SK-N-SH (cell line): Measurements from ENCODE around the gene PLPP2. TPM values are rescaled to one million over a fixed set of nuclear protein-coding genes. Genes with fewer than 3 reads are reported as not detected.

ENCODE experiments used
- CTCF ChIA-PET: fragments of 300-600, 350-600 bp; formaldehyde crosslinking; extraction: SDS; loops from one replicate; lab custom pipeline; 2021; lab: Yijun Ruan, JAX
- POLR2A ChIA-PET: fragments of 350-600 bp; sonication (Branson Sonifier 250); formaldehyde crosslinking; extraction: SDS; loops from one replicate; lab custom pipeline; 2020; ENCODE audit warnings: antibody characterized with exemption, inconsistent platforms; lab: Yijun Ruan, JAX
- DNase-seq: peaks from one replicate; pipeline ENCODE4 v3.0.0; 2012
- H2AFZ ChIP-seq: fragments of 200-600 bp; sonication (generic); 2 replicates; pipeline ENCODE4 v1.8.1; 2016; ENCODE audit warnings: antibody characterized with exemption, mild to moderate bottlenecking, low read depth
- H3F3A ChIP-seq: fragments of 200-600 bp; sonication (generic); replicated peaks from 2 replicates; pipeline ENCODE3; 2016; ENCODE audit warnings: antibody characterized with exemption, mild to moderate bottlenecking; ENCODE audit not compliant: insufficient read depth
- H3K27ac ChIP-seq, 2 experiments: fragments of 200-500 bp in 1 of 2; fragments of 200-600 bp in 1 of 2; sonication (Bioruptor generic) in 1 of 2; sonication (generic), shearing (Covaris generic) in 1 of 2; 2 replicates each; pipeline versions ENCODE4 v1.5.1 to v1.6.1; 2014 to 2016; ENCODE audit warnings: low read depth in 2 of 2, inconsistent platforms in 1 of 2, low read length in 1 of 2, mild to moderate bottlenecking in 1 of 2, mixed read lengths in 1 of 2
- H3K27me3 ChIP-seq: fragments of 200-600 bp; sonication (generic), shearing (Covaris generic); 2 replicates; pipeline ENCODE4 v1.6.1; 2016; ENCODE audit warnings: mixed run types; ENCODE audit not compliant: insufficient read depth
- H3K36me3 ChIP-seq, 2 experiments: fragments of 200-500 bp in 1 of 2; fragments of 200-600 bp in 1 of 2; sonication (Bioruptor generic) in 1 of 2; sonication (generic) in 1 of 2; replicated peaks in 1 of 2; 2 replicates each; pipeline versions ENCODE3 to v1.5.1; 2014 to 2016; ENCODE audit warnings: low read length in 1 of 2, mild to moderate bottlenecking in 1 of 2; ENCODE audit not compliant: insufficient read depth in 2 of 2, control insufficient read depth in 1 of 2
- H3K4me1 ChIP-seq, 2 experiments: fragments of 200-500 bp in 1 of 2; fragments of 200-600 bp in 1 of 2; sonication (Bioruptor generic) in 1 of 2; sonication (generic), shearing (Covaris generic) in 1 of 2; 2 replicates each; pipeline versions ENCODE4 v1.5.1 to v1.6.1; 2014 to 2016; ENCODE audit warnings: low read depth in 1 of 2, low read length in 1 of 2, mixed run types in 1 of 2; ENCODE audit not compliant: insufficient read depth in 2 of 2, control insufficient read depth in 1 of 2
- H3K4me2 ChIP-seq: fragments of 200-600 bp; sonication (generic), shearing (Covaris generic); 2 replicates; pipeline ENCODE4 v1.6.1; 2017; ENCODE audit warnings: mixed run types
- H3K4me3 ChIP-seq, 2 experiments: fragments of 200-500 bp in 1 of 2; fragments of 200-600 bp in 1 of 2; sonication (Bioruptor generic) in 1 of 2; sonication (generic), shearing (Covaris generic) in 1 of 2; 2 replicates each; pipeline versions ENCODE4 v1.5.1 to v1.8.1; 2014 to 2016; ENCODE audit warnings: low read depth in 2 of 2, inconsistent platforms in 1 of 2, low read length in 1 of 2, mild to moderate bottlenecking in 1 of 2, mixed read lengths in 1 of 2, moderate library complexity in 1 of 2
- H3K79me2 ChIP-seq: fragments of 200-600 bp; sonication (generic); 2 replicates; pipeline ENCODE4 v1.8.1; 2017; ENCODE audit warnings: mild to moderate bottlenecking; ENCODE audit not compliant: insufficient read depth
- H3K9ac ChIP-seq: fragments of 200-600 bp; sonication (generic); 2 replicates; pipeline ENCODE4 v1.6.1; 2017; ENCODE audit warnings: mixed run types
- H3K9me2 ChIP-seq: fragments of 200-600 bp; sonication (generic); 2 replicates; pipeline ENCODE4 v1.6.1; 2017; ENCODE audit warnings: mixed run types
- H3K9me3 ChIP-seq: fragments of 200-600 bp; sonication (generic); 2 replicates; pipeline ENCODE4 v1.6.1; 2017; ENCODE audit warnings: mixed run types, mild to moderate bottlenecking, moderate library complexity
- H4K20me1 ChIP-seq: fragments of 200-600 bp; sonication (generic); 2 replicates; pipeline ENCODE4 v1.6.1; 2017; ENCODE audit warnings: mild to moderate bottlenecking, mixed run types; ENCODE audit not compliant: insufficient read depth
- ELF1 ChIP-seq: IDR thresholded peaks from 2 replicates; pipeline ENCODE4 v1.4.0; 2012
- EP300 ChIP-seq, 2 experiments: IDR thresholded peaks; 2 replicates each; pipeline versions ENCODE4 v1.4.0 to v1.6.1; 2012; ENCODE audit warnings: borderline replicate concordance in 1 of 2, low read depth in 1 of 2, low read length in 1 of 2
- EZH2phosphoT487 ChIP-seq: fragments of 200-600 bp; sonication (generic); IDR thresholded peaks from 2 replicates; pipeline ENCODE4 v1.6.1; 2017; ENCODE audit warnings: low read depth, mixed run types, mild to moderate bottlenecking, antibody characterized with exemption, moderate library complexity, borderline replicate concordance
- FOXJ3 ChIP-seq: sonication (generic); formaldehyde crosslinking; IDR thresholded peaks from 2 replicates; pipeline ENCODE4 v1.5.1; 2020; ENCODE audit warnings: mild to moderate bottlenecking, missing genetic modification reagents
- GABPA ChIP-seq: IDR thresholded peaks from 2 replicates; pipeline ENCODE4 v1.4.0; 2012; ENCODE audit warnings: low read depth, mild to moderate bottlenecking
- JUND ChIP-seq: IDR thresholded peaks from 2 replicates; pipeline ENCODE4 v1.4.0; 2012
- MXI1 ChIP-seq: IDR thresholded peaks from 2 replicates; pipeline ENCODE4 v1.6.1; 2012; ENCODE audit warnings: mild to moderate bottlenecking, low read depth, low read length, improper control_type of control experiment
- NRF1 ChIP-seq: IDR thresholded peaks from 2 replicates; pipeline ENCODE4 v1.6.1; 2012; ENCODE audit warnings: low read depth, mild to moderate bottlenecking, low read length
- POLR2AphosphoS5 ChIP-seq: IDR thresholded peaks from 2 replicates; pipeline ENCODE4 v1.6.1; 2012; ENCODE audit warnings: low read depth, low read length
- RCOR1 ChIP-seq: fragments of 150-350 bp; IDR thresholded peaks from 2 replicates; pipeline ENCODE4 v1.6.1; 2017; ENCODE audit warnings: antibody characterized with exemption, low read length
- RFX5 ChIP-seq: IDR thresholded peaks from 2 replicates; pipeline ENCODE4 v1.6.1; 2012; ENCODE audit warnings: mild to moderate bottlenecking, improper control_type of control experiment, low read length
- RXRA ChIP-seq: IDR thresholded peaks from 2 replicates; pipeline ENCODE4 v1.4.0; 2012; ENCODE audit warnings: low read depth, mild to moderate bottlenecking, borderline replicate concordance
- SIN3A ChIP-seq: IDR thresholded peaks from 2 replicates; pipeline ENCODE4 v1.6.1; 2012; ENCODE audit warnings: low read depth, mild to moderate bottlenecking, low read length, moderate library complexity, borderline replicate concordance
- SMC3 ChIP-seq: IDR thresholded peaks from 2 replicates; pipeline ENCODE4 v1.6.1; 2012; ENCODE audit warnings: low read depth, low read length, improper control_type of control experiment
- TAF1 ChIP-seq: IDR thresholded peaks from 2 replicates; pipeline ENCODE4 v1.6.1; 2012; ENCODE audit warnings: low read depth, mild to moderate bottlenecking, low read length, moderate library complexity, borderline replicate concordance
- TEAD4 ChIP-seq: IDR thresholded peaks from 2 replicates; pipeline ENCODE4 v1.4.0; 2012; ENCODE audit warnings: mild to moderate bottlenecking, borderline replicate concordance; ENCODE audit not compliant: insufficient read depth
- USF2 ChIP-seq: fragments of 150-350 bp; IDR thresholded peaks from 2 replicates; pipeline ENCODE4 v1.6.1; 2017; ENCODE audit warnings: antibody characterized with exemption, low read length, low read depth, borderline replicate concordance
- YY1 ChIP-seq: IDR thresholded peaks from 2 replicates; pipeline ENCODE4 v1.4.0; 2012; ENCODE audit warnings: low read depth, mild to moderate bottlenecking
- WGBS: methylation state at CpG from one replicate; pipeline ENCODE4 v1.1.6; 2017; ENCODE audit warnings: low lambda C conversion rate; 5-methylcytosine and 5-hydroxymethylcytosine counted together
- polyA plus RNA-seq, 3 experiments: library from polyadenylated mRNA; depleted of rRNA; stranded (reverse); fragments of >200 nt; gene quantifications; 2 replicates each; pipeline ENCODE4 v1.2.3, GENCODE V29; 2012
- TF ChIP-seq, protein P1 (sequence below): IDR thresholded peaks from 2 replicates; pipeline ENCODE4 v1.6.1; 2012; ENCODE audit warnings: mild to moderate bottlenecking, low read depth, low read length, moderate library complexity
- TF ChIP-seq, protein P2 (sequence below): IDR thresholded peaks from 2 replicates; pipeline ENCODE4 v1.4.0; 2012; ENCODE audit warnings: low read depth

PLPP2 gene
- polyA plus RNA-seq, 1 of the 3 experiments (the other 2 are of a cell fraction) = 33.6 TPM

DNA sequence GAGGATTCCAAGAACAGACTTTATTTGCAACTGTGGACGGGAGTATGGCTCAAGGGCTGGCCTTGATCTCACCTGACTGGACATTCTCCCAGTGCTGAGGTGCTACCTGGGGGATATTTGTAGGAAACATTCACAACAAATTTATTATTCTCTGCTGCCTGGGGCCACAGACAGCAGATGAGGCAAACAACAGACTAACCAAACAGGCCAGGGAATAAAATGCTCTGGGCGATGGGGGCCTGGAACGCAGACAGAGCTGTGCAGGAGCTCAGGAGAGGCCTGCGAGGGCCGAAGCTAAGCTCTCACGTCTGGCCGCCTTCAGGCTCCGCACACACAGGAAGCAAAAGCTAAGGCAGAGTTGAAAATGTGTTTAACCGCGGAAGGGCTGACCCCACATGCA lies 7.8 kb downstream of the PLPP2 start (continued):
- TF ChIP-seq, protein P1, sequence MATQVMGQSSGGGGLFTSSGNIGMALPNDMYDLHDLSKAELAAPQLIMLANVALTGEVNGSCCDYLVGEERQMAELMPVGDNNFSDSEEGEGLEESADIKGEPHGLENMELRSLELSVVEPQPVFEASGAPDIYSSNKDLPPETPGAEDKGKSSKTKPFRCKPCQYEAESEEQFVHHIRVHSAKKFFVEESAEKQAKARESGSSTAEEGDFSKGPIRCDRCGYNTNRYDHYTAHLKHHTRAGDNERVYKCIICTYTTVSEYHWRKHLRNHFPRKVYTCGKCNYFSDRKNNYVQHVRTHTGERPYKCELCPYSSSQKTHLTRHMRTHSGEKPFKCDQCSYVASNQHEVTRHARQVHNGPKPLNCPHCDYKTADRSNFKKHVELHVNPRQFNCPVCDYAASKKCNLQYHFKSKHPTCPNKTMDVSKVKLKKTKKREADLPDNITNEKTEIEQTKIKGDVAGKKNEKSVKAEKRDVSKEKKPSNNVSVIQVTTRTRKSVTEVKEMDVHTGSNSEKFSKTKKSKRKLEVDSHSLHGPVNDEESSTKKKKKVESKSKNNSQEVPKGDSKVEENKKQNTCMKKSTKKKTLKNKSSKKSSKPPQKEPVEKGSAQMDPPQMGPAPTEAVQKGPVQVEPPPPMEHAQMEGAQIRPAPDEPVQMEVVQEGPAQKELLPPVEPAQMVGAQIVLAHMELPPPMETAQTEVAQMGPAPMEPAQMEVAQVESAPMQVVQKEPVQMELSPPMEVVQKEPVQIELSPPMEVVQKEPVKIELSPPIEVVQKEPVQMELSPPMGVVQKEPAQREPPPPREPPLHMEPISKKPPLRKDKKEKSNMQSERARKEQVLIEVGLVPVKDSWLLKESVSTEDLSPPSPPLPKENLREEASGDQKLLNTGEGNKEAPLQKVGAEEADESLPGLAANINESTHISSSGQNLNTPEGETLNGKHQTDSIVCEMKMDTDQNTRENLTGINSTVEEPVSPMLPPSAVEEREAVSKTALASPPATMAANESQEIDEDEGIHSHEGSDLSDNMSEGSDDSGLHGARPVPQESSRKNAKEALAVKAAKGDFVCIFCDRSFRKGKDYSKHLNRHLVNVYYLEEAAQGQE = no peak
- TF ChIP-seq SMC3 = no peak
- TF ChIP-seq, protein P2, sequence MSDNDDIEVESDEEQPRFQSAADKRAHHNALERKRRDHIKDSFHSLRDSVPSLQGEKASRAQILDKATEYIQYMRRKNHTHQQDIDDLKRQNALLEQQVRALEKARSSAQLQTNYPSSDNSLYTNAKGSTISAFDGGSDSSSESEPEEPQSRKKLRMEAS = no peak
- no peak for TF ChIP-seq TEAD4
- TF ChIP-seq TAF1 = no peak
- TF ChIP-seq POLR2AphosphoS5 = no peak
- TF ChIP-seq GABPA = no peak

DNA sequence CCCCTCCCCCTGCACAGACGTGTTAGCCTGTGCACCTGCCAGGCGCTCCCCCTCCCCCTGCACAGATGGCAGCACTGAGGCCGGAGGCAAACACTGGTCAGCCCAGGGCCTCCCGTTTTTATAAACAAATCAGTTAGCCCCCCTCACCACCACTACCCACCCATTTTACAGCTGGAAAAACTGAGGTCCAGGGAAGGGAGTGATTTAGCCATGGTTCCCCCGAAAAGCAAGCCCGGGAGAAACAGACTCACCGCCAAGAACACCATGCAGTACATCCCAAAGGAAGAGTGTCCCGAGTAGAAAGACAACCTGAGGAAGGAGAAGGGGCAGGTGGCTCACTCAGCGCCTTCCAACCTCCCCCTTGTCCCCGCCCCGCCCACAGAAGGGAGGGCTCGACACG lies 8.7 kb downstream of the PLPP2 start:
- no peak for DNase-seq
- ChIA-PET POLR2A (no interaction called here), CTCF (no interaction called here)
- Histone ChIP-seq H3K9me2 (no peaks in the 10 kb centered on the region), H3K4me1 (no peaks in the 10 kb centered on the region), H3K4me3 (no peak overlapping the region), H3K9ac (no peak overlapping the region), H3K27ac (no peak overlapping the region), H3K27me3 (no peaks in the 10 kb centered on the region), H3K4me2 (no peak overlapping the region), H3F3A (no peaks in the 10 kb centered on the region), H4K20me1 (no peaks in the 10 kb centered on the region), H3K9me3 (no peaks in the 10 kb centered on the region), H3K79me2 (no peaks in the 10 kb centered on the region), H3K36me3 (no peaks in the 10 kb centered on the region), H2AFZ (no peak overlapping the region)
- 77% methylated on average over 11 of the region's 13 CpGs for WGBS
- TF ChIP-seq, protein P1 = no peak
- TF ChIP-seq MXI1 (no peak), ELF1 (no peak), RFX5 (no peak), NRF1 (no peak), SIN3A (no peak), GABPA (no peak), EP300 (IDR thresholded peaks at IDR 0.05; ENCODE audit: borderline replicate concordance in 1 of 2, low read depth in 1 of 2, low read length in 1 of 2) (no peak), TEAD4 (no peak), USF2 (no peak), JUND (no peak), RXRA (no peak), EZH2phosphoT487 (no peak), YY1 (no peak), SMC3 (no peak), FOXJ3 (CRISPR knock-in tag) (no peak), RCOR1 (no peak)
- TF ChIP-seq, protein P2 = no peak
